ENCODE data around the gene FRMD1. TPM values are rescaled to one million over a fixed set of nuclear protein-coding genes. Genes with fewer than 3 reads are reported as not detected.

The FRMD1 gene
- total RNA-seq, 1 donor from 2014 or later = not detected

- Mint-ChIP-seq H3K27ac (no peak overlapping the region), H3K4me3 (no peak overlapping the region), H3K4me1 (ENCODE audit: low read depth) (no peaks in the 10 kb centered on the region), H3K27me3 (ENCODE audit: insufficient read depth) (peaks cover 8% of the 10 kb centered on the region), H3K9me3 (peaks cover 5% of the 10 kb centered on the region), H3K36me3 (ENCODE audit: low read depth) (no peaks in the 10 kb centered on the region)
- intact Hi-C loops (cut with micrococcal nuclease) = no loop called here
- no peak for DNase-seq (ENCODE audit: low spot score)
These were observed 18.2 kb upstream of the FRMD1 start for GRCh38 chr6:168097221-168097620.

- DNase-seq (ENCODE audit: low spot score) = no peak
- H3K27me3 Mint-ChIP-seq (ENCODE audit: insufficient read depth) = peaks cover 2% of the 10 kb centered on the region
- H3K27ac Mint-ChIP-seq = no peak overlapping the region
- no peak overlapping the region for H3K4me3 Mint-ChIP-seq
- intact Hi-C loops (cut with micrococcal nuclease) = no loop called here
- peaks cover 7% of the 10 kb centered on the region for H3K9me3 Mint-ChIP-seq
- no peaks in the 10 kb centered on the region for H3K4me1 Mint-ChIP-seq (ENCODE audit: low read depth)
- H3K36me3 Mint-ChIP-seq (ENCODE audit: low read depth) = no peaks in the 10 kb centered on the region
These were observed 17.3 kb upstream of the FRMD1 start for GRCh38 chr6:168096271-168096764.

- no peaks in the 10 kb centered on the region for H3K36me3 Mint-ChIP-seq (ENCODE audit: low read depth)
- no peak for DNase-seq (ENCODE audit: low spot score)
- no peaks in the 10 kb centered on the region for H3K4me1 Mint-ChIP-seq (ENCODE audit: low read depth)
- no peak overlapping the region for H3K4me3 Mint-ChIP-seq
- intact Hi-C loops (cut with micrococcal nuclease) = no loop called here
- peaks cover 2% of the 10 kb centered on the region for H3K27me3 Mint-ChIP-seq (ENCODE audit: insufficient read depth)
- peaks cover 7% of the 10 kb centered on the region for H3K9me3 Mint-ChIP-seq
- H3K27ac Mint-ChIP-seq = no peak overlapping the region
These were observed 16.8 kb upstream of the FRMD1 start for GRCh38 chr6:168095716-168096250.

GRCh38 chr6:168095171-168095691, 16.2 kb upstream of the FRMD1 start:
- peaks cover 2% of the 10 kb centered on the region for H3K27me3 Mint-ChIP-seq (ENCODE audit: insufficient read depth)
- H3K27ac Mint-ChIP-seq = no peak overlapping the region
- H3K9me3 Mint-ChIP-seq = peaks cover 7% of the 10 kb centered on the region
- no peaks in the 10 kb centered on the region for H3K4me1 Mint-ChIP-seq (ENCODE audit: low read depth)
- H3K36me3 Mint-ChIP-seq (ENCODE audit: low read depth) = no peaks in the 10 kb centered on the region
- H3K4me3 Mint-ChIP-seq = no peak overlapping the region
- intact Hi-C loops (cut with micrococcal nuclease) = no loop called here
- DNase-seq (ENCODE audit: low spot score) = no peak

- H3K27me3 Mint-ChIP-seq (ENCODE audit: insufficient read depth) = no peaks in the 10 kb centered on the region
- no peak overlapping the region for H3K4me3 Mint-ChIP-seq
- DNase-seq (ENCODE audit: low spot score) = no peak
- peaks cover 7% of the 10 kb centered on the region for H3K9me3 Mint-ChIP-seq
- intact Hi-C loops (cut with micrococcal nuclease) = no loop called here
- H3K27ac Mint-ChIP-seq = no peak overlapping the region
- no peaks in the 10 kb centered on the region for H3K36me3 Mint-ChIP-seq (ENCODE audit: low read depth)
- H3K4me1 Mint-ChIP-seq (ENCODE audit: low read depth) = no peaks in the 10 kb centered on the region
These were observed 14.6 kb upstream of the FRMD1 start for GRCh38 chr6:168093634-168094033.

- Mint-ChIP-seq H3K4me3 (no peak overlapping the region), H3K27me3 (ENCODE audit: insufficient read depth) (no peaks in the 10 kb centered on the region), H3K27ac (no peak overlapping the region), H3K9me3 (peaks cover 7% of the 10 kb centered on the region), H3K36me3 (ENCODE audit: low read depth) (no peaks in the 10 kb centered on the region), H3K4me1 (ENCODE audit: low read depth) (no peaks in the 10 kb centered on the region)
- DNase-seq (ENCODE audit: low spot score) = no peak
- intact Hi-C loops (cut with micrococcal nuclease) = no loop called here
These were observed 14.1 kb upstream of the FRMD1 start for GRCh38 chr6:168093071-168093505.

- no peak overlapping the region for H3K27ac Mint-ChIP-seq
- no peaks in the 10 kb centered on the region for H3K36me3 Mint-ChIP-seq (ENCODE audit: low read depth)
- DNase-seq (ENCODE audit: low spot score) = no peak
- intact Hi-C loops (cut with micrococcal nuclease) = no loop called here
- H3K9me3 Mint-ChIP-seq = peaks cover 7% of the 10 kb centered on the region
- H3K4me1 Mint-ChIP-seq (ENCODE audit: low read depth) = no peaks in the 10 kb centered on the region
- no peaks in the 10 kb centered on the region for H3K27me3 Mint-ChIP-seq (ENCODE audit: insufficient read depth)
- H3K4me3 Mint-ChIP-seq = no peak overlapping the region
These were observed 13.5 kb upstream of the FRMD1 start for GRCh38 chr6:168092541-168092940.

- H3K27ac Mint-ChIP-seq = no peak overlapping the region
- peaks cover 7% of the 10 kb centered on the region for H3K9me3 Mint-ChIP-seq
- no peak overlapping the region for H3K4me3 Mint-ChIP-seq
- intact Hi-C loops (cut with micrococcal nuclease) = no loop called here
- no peaks in the 10 kb centered on the region for H3K27me3 Mint-ChIP-seq (ENCODE audit: insufficient read depth)
- no peaks in the 10 kb centered on the region for H3K36me3 Mint-ChIP-seq (ENCODE audit: low read depth)
- H3K4me1 Mint-ChIP-seq (ENCODE audit: low read depth) = no peaks in the 10 kb centered on the region
- no peak for DNase-seq (ENCODE audit: low spot score)
These were observed 12.6 kb upstream of the FRMD1 start for GRCh38 chr6:168091381-168092264.

GRCh38 chr6:168090706-168091105, 11.7 kb upstream of the FRMD1 start:
- Mint-ChIP-seq H3K27me3 (ENCODE audit: insufficient read depth) (no peaks in the 10 kb centered on the region), H3K36me3 (ENCODE audit: low read depth) (no peaks in the 10 kb centered on the region), H3K27ac (no peak overlapping the region), H3K4me1 (ENCODE audit: low read depth) (no peaks in the 10 kb centered on the region), H3K4me3 (no peak overlapping the region), H3K9me3 (peaks cover 7% of the 10 kb centered on the region)
- intact Hi-C loops (cut with micrococcal nuclease) = no loop called here
- no peak for DNase-seq (ENCODE audit: low spot score)

- no peaks in the 10 kb centered on the region for H3K36me3 Mint-ChIP-seq (ENCODE audit: low read depth)
- H3K27me3 Mint-ChIP-seq (ENCODE audit: insufficient read depth) = no peaks in the 10 kb centered on the region
- H3K27ac Mint-ChIP-seq = no peak overlapping the region
- H3K4me3 Mint-ChIP-seq = no peak overlapping the region
- intact Hi-C loops (cut with micrococcal nuclease) = no loop called here
- H3K9me3 Mint-ChIP-seq = peaks cover 7% of the 10 kb centered on the region
- no peak for DNase-seq (ENCODE audit: low spot score)
- no peaks in the 10 kb centered on the region for H3K4me1 Mint-ChIP-seq (ENCODE audit: low read depth)
These were observed 11.2 kb upstream of the FRMD1 start for GRCh38 chr6:168090064-168090690.

- H3K4me1 Mint-ChIP-seq (ENCODE audit: low read depth) = no peaks in the 10 kb centered on the region
- no peak overlapping the region for H3K27ac Mint-ChIP-seq
- no peak for DNase-seq (ENCODE audit: low spot score)
- H3K4me3 Mint-ChIP-seq = no peak overlapping the region
- peaks cover 7% of the 10 kb centered on the region for H3K9me3 Mint-ChIP-seq
- intact Hi-C loops (cut with micrococcal nuclease) = no loop called here
- no peaks in the 10 kb centered on the region for H3K27me3 Mint-ChIP-seq (ENCODE audit: insufficient read depth)
- no peaks in the 10 kb centered on the region for H3K36me3 Mint-ChIP-seq (ENCODE audit: low read depth)
These were observed 10.4 kb upstream of the FRMD1 start for GRCh38 chr6:168089186-168090063.

All from activated T-helper 1 cell treated with anti-CD3 and anti-CD28 coated beads, Interleukin-12 subunit alpha, Interleukin-12 subunit beta, Interleukin-2, Interleukin-4 antibody, amounts not matched to agents 30 ng/mL and 10 ng/mL and 1 ng/mL, durations not matched to agents 14 hours and 24 hours and 36 hours (primary cell).